HG03354 (cell line): ENCODE measurements around the gene LLCFC1.

ENCODE experiments used
- ATAC-seq: cut with Tn5 transposase; IDR thresholded peaks from one replicate; pipeline ENCODE4 v1.9.1; 2021; ENCODE audit warnings: mild to moderate bottlenecking; ENCODE audit not compliant: unreplicated experiment, poor library complexity, severe bottlenecking

Gene LLCFC1

GRCh38 chr7:142939226-142939910 lies at the start of gene LLCFC1:
Gene LLCFC1, plus strand, starts transcription at chr7:142939484. Its CDS starts 138 bp downstream, at chr7:142939622.
- ATAC-seq, result no peak

DNA sequence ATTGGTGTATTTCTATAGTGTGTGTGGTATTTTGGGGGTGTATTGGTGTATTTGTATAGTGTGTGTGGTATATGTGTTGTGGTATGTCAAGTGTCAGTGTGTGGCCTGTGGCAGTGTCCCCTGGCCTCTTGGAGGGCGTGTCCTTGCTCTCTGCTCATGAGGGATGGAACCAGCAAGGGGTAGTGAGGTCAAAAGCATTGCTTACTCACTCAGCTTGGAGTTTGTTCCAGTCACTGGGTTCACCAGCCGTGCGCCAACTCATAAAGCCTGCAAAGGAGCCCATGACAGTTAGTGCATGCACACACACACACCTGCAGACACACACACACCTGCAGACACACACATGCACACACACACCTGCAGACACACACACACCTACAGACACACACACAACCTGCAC lies 49.5 kb upstream of the LLCFC1 start:
- ATAC-seq, result no peak

- ATAC-seq, result no peak
These were observed 48.3 kb upstream of the LLCFC1 start for GRCh38 chr7:142890874-142891485.

- no peak for ATAC-seq
These were observed 47.7 kb upstream of the LLCFC1 start for GRCh38 chr7:142891490-142892082.

DNA sequence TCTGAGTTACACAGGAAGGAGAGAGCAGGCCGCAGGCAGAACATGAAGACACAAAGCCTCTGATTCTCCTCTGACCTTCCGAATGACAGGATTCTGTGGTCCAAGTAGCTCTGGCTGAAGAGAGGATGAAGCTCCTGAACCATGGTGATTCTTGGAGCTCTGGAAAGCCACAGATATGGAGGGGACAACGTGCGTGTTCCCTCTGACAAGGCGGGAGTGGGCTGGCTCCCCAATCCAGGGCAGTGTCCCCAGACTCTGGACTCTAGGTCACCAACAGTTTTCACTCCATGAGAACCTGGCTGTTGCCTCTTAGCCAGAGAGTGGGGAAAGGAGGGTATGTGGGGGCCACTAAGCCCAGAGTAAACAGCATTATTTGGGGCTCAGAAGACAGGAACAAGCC lies 46.3 kb upstream of the LLCFC1 start:
- ATAC-seq, result no peak

- ATAC-seq, result no peak
These were observed 44.9 kb upstream of the LLCFC1 start for GRCh38 chr7:142894112-142894984.

- ATAC-seq, result no peak
These were observed 44.2 kb upstream of the LLCFC1 start for GRCh38 chr7:142894985-142895593.

DNA sequence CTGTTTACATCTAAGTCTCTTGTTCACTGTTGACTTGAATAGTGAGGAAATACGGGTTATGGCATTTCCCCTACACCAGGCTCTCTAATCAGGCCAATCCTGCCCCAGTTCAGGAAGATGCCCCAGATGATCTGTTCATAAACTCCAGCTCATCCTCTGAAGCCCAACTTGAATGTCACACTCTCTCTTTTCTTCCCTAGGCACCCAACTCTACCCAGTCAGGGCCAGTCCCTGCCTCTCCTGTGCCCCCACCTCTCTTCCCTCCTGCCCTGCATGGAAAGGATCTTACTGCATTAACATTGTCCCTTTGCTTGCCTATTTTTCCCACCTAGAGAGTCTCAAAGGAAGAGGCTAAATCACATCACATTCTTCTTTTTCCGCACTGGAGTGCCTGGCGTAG lies 43.1 kb upstream of the LLCFC1 start:
- no peak for ATAC-seq

- no peak for ATAC-seq
These were observed 42.4 kb upstream of the LLCFC1 start for GRCh38 chr7:142896741-142897379.

DNA sequence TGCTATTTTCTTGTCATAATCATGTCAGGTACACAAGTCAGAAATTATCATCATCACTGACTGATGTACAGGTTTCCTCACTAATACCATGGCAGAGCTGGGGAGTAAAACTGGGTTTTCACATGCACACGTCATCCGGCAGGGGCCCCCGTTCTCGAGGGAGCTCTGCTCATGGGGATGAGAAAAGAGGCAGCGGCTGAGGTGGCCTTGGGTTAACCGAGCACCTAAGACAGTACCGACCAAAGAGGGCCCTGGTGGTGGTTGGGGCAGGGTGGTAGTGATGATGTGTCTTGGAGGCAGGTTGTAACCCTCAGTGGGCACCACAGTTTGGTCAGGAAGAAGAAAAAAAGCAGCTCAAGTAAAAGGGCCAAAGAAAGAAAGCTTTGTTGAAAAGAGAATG lies 41.6 kb upstream of the LLCFC1 start:
- ATAC-seq, result no peak

GRCh38 chr7:142898377-142899170 lies 40.7 kb upstream of the LLCFC1 start:
- ATAC-seq, result no peak

DNA sequence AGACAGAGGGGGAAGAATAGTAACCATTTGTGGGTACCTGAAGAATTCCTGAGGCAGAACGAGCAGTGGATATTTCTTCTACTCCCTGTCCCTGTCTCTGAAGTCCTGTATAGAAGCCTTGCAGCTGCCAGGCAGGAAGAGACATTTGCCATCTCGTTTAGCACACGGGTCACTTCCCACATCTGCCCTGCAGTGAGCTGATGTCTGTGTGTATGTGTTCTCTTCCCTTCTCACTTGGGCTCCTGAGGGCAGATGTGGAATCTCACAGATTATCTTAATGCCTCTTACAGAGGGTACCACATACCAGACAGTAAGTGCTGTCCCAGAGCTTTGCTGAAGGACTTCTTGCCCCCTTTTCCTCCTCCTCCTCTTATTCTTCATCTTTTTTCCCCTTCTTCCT lies 39.6 kb upstream of the LLCFC1 start:
- no peak for ATAC-seq

GRCh38 chr7:142901426-142902259 lies 37.6 kb upstream of the LLCFC1 start:
- ATAC-seq, result no peak

DNA sequence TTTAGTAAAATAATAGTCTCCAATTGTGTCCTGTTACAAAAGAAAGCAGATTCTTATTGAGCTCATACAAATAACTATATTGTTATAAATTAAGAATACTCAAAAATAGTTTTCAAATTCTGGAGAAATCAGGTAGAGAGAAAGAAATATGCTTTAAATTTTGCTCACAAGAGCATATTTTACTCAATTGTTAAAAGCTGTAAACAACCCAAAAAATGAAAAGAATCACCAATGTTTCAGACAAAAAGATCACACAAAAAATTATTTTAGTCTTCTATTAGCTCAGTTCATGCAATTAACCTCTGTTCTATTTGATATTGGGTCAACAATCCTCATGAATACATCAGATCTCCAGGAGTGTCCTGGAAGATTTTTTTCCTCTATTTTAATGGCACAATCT lies 35.2 kb upstream of the LLCFC1 start:
- ATAC-seq, result no peak

- ATAC-seq, result no peak
These were observed 33.5 kb upstream of the LLCFC1 start for GRCh38 chr7:142905759-142906158.

GRCh38 chr7:142906643-142907042 lies 32.6 kb upstream of the LLCFC1 start:
- ATAC-seq, result no peak

DNA sequence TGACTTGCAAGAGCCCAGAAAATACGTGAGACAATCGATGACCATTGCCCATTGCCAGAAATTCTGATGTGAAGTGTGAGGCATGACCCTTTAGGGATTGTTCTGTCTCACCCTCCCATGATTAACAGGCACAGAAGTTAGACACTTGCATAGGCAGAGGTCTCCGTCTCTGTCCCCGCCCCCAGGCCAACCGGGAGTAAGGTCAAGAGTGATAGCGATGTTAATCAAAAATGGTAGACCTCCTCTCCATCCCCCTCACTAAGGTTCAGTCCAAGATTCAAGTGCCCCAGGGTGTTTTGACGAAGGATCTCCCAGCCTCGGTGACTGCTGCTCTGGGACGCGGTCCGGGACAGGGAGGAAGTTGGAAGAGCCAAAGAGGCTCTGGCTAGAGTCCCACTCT lies 31.0 kb upstream of the LLCFC1 start:
- no peak for ATAC-seq
